T-helper 2 cell (primary cell): Measurements from ENCODE around the gene YTHDF2.
"Not testable (repeated sequence)": the region's sequence is repeated elsewhere in the genome, so short reads cannot be mapped to it uniquely, and the experiment has no call there.

ENCODE experiments used
- DNase-seq, 5 experiments: peaks; one replicate each; pipeline versions ENCODE4 v3.0.0 to v3.0.0-alpha.2; 2012 to 2022

The YTHDF2 gene

GRCh38 chr1:28761189-28761588 is 24.4 kb downstream of the YTHDF2 start:
- DNase-seq = no peak

DNA sequence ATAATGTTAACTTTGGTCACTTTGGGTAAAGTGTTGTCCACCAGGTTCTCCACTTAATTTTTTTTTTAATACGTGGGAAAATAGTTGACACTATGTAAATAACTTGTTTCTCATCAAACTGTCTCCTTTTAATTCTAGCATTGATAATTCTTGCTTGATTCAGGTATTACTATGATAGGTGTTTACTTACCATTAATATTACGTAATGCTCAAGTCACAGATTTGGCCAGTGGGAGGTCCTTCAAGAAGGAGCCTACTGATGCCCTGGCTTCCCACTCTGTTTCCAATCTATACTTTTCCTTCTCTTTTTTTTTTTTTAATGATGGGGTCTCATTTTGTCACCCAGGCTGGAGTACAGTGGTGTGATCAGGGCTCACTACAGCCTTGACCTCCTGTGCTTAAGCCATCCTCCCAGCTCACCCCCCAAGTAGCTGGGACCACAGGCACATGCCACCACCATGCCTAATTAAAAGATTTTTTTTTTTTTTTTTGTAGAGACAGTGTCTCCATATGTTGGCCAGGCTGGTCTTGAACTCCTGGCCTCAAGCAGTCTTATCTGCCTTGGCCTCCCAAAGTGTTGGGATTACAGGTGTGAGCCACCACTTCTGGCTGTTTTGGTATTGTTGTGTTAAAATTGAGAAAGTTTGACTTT is 29.9 kb downstream of the YTHDF2 start:
- no peak for DNase-seq

- no peak for DNase-seq
Observed at GRCh38 chr1:28770601-28771165, 33.9 kb downstream of the YTHDF2 start.

DNA sequence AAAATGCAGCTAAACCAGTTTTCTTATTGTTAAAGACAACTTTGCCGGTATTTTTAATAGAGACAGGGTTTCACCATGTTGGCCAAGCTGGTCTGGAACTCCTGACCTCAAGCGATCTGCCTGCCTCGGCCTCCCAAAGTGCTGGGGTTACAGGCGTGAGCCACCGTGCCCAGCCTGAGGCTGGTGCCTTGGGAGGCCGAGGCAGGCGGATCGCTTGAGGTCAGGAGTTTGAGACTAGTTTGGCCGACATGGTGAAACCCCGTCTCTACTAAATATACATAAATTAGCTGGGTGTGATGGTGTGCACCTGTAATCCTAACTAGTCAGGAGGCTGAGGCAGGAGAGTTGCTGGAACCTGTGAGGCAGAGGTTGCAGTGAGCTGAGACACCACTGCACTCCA is 35.2 kb downstream of the YTHDF2 start:
- not testable (repeated sequence) for DNase-seq

GRCh38 chr1:28773105-28773504 is 36.4 kb downstream of the YTHDF2 start:
- no peak for DNase-seq

DNA sequence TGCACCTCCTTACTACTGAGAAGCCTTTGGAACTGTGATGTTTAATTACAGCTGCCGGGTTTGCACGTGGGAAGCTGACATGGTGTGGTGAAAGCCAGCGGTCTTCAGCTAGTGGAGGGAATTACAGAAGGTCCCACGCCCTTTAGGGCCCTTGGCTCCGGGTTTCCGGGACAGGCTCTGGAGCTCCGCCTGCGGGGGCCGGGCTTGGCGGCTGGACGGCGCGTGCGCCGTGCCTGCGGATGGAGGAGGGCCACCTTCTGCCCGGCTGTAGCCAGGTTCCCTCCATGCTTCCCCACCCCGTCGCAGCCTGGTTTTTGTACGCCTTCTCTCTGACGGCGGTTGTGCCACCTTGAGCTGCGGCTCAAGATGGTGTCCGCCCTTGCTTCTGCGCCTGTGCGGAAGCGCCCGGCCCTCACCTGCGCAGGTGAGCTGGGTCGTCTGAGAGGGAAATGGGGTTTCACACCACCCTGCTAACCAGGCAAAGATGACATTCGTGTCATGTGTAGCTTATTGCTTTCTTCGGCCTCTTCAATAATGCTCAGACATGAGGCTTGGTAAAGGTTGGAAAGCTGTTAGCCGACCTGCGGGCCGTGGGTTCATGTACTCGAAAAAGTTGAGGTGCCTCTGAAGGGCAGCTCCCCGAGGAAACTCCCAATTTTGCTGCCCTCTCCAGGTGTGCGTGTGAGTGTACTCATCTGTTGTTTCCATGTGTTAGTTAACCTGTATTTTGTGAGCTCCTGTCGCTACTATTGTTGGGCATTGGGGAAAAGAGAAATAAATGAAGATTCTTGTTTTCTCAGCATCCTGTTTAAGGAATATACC is 38.6 kb downstream of the YTHDF2 start:
- peak; percentile 29 to 70 (median 64) for DNase-seq

DNA sequence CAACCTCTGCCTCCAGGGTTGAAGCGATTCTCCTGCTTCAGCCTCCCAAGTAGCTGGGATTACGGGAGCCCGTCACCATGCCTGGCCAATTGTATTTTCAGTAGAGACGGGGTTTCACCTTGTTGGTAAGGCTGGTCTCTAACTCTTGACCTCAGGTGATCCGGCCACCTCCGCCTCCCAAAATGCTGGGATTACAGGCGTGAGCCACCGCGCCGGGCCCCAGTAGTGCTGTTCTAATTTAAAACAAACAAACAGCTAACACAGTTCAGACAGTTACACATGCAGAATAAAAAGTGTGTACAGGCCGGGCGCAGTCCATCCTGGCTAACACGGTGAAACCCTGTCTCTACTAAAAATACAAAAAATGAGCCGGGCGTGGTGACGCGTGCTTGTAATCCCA is 39.6 kb downstream of the YTHDF2 start:
- no peak for DNase-seq

DNA sequence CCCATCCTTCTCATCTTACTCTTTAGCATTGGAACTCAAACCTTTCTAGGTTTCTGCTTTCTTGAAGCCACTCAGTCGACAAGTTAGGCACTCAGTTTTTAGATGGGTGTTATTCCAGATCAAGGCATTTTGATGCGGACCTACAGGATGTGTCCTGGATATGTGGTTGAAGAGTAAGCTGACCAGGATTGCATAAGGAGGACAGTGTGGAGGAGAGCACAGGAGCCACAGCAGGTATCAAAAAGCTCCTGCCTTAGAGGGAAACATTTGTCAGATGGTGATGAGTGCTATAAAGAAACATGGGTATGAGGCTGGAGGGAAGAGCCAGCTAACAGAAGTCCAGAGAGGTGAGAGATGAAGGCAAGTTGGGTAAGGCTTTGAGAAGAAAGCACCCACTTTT is 41.3 kb downstream of the YTHDF2 start:
- DNase-seq = no peak

- no peak for DNase-seq
Observed at GRCh38 chr1:28779751-28780408, 43.1 kb downstream of the YTHDF2 start.

GRCh38 chr1:28781305-28781704 is 44.6 kb downstream of the YTHDF2 start:
- no peak for DNase-seq

DNA sequence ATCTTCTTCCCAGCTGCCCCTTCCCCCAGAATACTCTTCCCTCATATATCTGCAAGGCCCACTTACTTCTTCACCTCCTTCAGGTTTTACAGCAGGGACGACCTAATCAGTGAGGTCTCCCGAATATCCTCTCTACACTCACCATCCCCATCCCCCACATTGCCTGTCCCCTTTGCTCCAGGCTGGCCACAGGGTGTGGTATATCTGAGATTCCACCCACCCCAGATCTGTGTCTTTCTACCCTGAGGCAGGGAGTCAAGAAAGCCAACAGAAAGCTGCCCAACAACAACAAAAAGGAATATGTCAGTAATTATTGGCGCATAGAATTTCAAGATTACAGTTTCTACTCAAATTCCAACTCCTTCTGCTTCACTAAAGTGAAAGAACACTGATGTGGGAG is 45.3 kb downstream of the YTHDF2 start:
- no peak for DNase-seq

DNA sequence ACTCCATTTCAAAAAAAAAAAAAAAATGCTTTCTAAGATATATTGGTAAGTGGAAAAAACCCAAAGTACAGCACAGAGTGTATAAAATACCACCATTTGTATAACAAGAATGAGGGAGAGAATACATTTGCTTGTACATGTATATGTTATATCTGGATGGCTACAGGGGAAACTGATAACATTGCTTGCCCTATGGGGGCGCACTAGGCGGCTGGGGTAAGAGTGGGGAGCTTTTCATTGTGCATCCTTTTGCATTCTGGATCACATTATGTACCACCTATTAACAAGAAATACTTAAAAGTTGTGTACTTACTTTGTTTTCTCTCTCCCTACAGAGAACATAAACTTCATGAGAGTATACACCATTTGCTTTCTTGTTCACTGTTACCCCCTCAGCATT is 46.6 kb downstream of the YTHDF2 start:
- DNase-seq = no peak

- DNase-seq = no peak
Observed at GRCh38 chr1:28789412-28789811, 52.7 kb downstream of the YTHDF2 start.

- no peak for DNase-seq
Observed at GRCh38 chr1:28789816-28790215, 53.1 kb downstream of the YTHDF2 start.

- no peak for DNase-seq
Observed at GRCh38 chr1:28790377-28791035, 53.8 kb downstream of the YTHDF2 start.

- DNase-seq = not testable (repeated sequence)
Observed at GRCh38 chr1:28791929-28792328, 55.2 kb downstream of the YTHDF2 start.

DNA sequence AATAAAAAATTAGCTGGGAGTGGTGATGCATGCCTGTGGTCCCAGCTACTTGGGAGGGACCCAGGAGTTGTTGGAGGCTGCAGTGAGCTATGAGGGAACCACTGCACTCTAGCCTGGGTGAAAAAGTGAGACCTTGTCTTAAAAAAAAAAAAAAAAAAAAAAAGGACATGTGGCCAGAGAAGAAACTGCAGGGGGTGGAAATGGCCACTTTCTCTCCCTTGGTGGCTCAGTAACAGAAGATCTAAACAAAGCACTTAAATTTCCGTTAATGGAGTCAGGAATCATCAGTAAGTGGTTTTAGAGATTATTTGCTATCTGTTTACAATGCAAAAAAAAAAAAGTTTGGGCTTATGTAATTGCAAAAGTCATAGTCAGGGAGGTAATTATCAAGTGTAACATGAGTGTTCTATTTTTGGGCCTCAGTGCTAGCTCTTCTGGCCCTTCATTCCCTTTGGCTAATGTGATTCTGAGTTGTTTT is 55.9 kb downstream of the YTHDF2 start:
- DNase-seq = no peak

- DNase-seq = not testable (repeated sequence)
Observed at GRCh38 chr1:28794582-28794981, 57.8 kb downstream of the YTHDF2 start.

GRCh38 chr1:28796352-28797211 is 59.8 kb downstream of the YTHDF2 start:
- no peak for DNase-seq

GRCh38 chr1:28800324-28800723 is 63.6 kb downstream of the YTHDF2 start:
- no peak for DNase-seq

DNA sequence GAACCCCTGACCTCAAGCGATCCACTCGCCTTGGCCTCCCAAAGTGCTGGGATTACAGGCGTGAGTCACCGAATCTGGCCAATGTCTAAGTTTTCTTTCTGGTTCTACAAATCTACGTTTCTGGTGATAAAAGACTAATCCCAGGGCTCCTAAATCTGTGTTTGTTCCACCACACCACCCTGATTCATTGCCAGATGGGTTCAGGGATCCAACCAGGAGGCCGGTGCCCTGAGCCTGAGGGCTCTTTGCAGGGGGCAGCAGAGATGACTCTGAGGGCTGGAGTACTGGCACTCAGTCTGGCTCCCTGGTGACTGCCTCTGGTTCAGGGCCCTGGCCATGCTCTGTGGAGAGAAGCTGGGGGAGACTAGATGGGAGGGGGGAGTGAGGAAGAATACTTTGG is 64.7 kb downstream of the YTHDF2 start:
- DNase-seq = no peak

- no peak for DNase-seq
Observed at GRCh38 chr1:28803051-28803450, 66.3 kb downstream of the YTHDF2 start.
